K562 (cell line): ENCODE data around the gene ADSS2. TPM values are rescaled to one million over a fixed set of nuclear protein-coding genes. Genes with fewer than 3 reads are reported as not detected.
A peak's percentile ranks its signal among the peaks of the same experiment; 100 is the strongest.

Source experiments
- ATAC-seq: fragments of 200-7000 bp; cut with Tn5 transposase; 3 replicates; pipeline ENCODE4 v1.9.1; 2020; ENCODE audit warnings: moderate library complexity
- BruUV-seq: library from RNA; stranded (reverse); fragments of 400-500 nt; replicated peaks from 2 replicates; lab custom pipeline; 2021; lab: Mats Ljungman, UMichigan
- CTCF ChIA-PET: fragments of 300-600 bp; formaldehyde crosslinking; extraction: SDS; loops from one replicate; lab custom pipeline; 2021; ENCODE audit warnings: low intra/inter-chr PET ratio; lab: Yijun Ruan, JAX
- POLR2A ChIA-PET: fragments of 300-600, 350-650 bp; sonication (Branson Sonifier 250); formaldehyde crosslinking; extraction: SDS; loops from one replicate; lab custom pipeline; 2021; ENCODE audit warnings: antibody characterized with exemption, inconsistent platforms; lab: Yijun Ruan, JAX
- DNase-seq, 4 experiments: peaks; one replicate each; pipeline versions ENCODE4 v3.0.0 to v3.0.0-alpha.2; 2011 to 2018; ENCODE audit warnings: low spot score in 3 of 4, mixed read lengths in 3 of 4; ENCODE audit errors: extremely low read depth in 1 of 4
- FAIRE-seq: peaks from 2 replicates; lab custom pipeline; 2011; peaks lifted over from hg19 to GRCh38; lab: Jason Lieb, UNC
- H2AFZ ChIP-seq: 2 replicates; pipeline ENCODE4 v1.6.0; 2011; ENCODE audit warnings: low read depth, low read length, control low read depth, inconsistent platforms
- H3K27ac ChIP-seq: fragments of 200-600 bp; 3 replicates; pipeline ENCODE4 v1.8.0; 2011; ENCODE audit warnings: low read depth, mild to moderate bottlenecking, control low read depth, inconsistent platforms, low read length, moderate library complexity, mixed read lengths; ENCODE audit errors: extremely low read depth
- H3K27me3 ChIP-seq, 2 experiments: fragments of 300-600 bp in 1 of 2; 2 replicates in 1 of 2; 3 replicates in 1 of 2; pipeline versions ENCODE4 v1.6.0 to v1.8.0; 2011; ENCODE audit warnings: inconsistent platforms in 2 of 2, low read length in 2 of 2, mild to moderate bottlenecking in 1 of 2, mixed read lengths in 1 of 2, moderate library complexity in 1 of 2; ENCODE audit not compliant: control insufficient read depth in 2 of 2, insufficient read depth in 2 of 2
- H3K36me3 ChIP-seq: fragments of 300-600 bp; 3 replicates; pipeline ENCODE4 v1.8.0; 2011; ENCODE audit warnings: mild to moderate bottlenecking, low read length, inconsistent platforms; ENCODE audit not compliant: control insufficient read depth, insufficient read depth
- H3K4me1 ChIP-seq, 2 experiments: fragments of 200-600 bp in 1 of 2; replicated peaks in 1 of 2; 2 replicates in 1 of 2; 3 replicates in 1 of 2; pipeline versions ENCODE4 v1.5.1 to v1.8.0; 2011; ENCODE audit warnings: inconsistent platforms in 2 of 2, low read length in 2 of 2, mild to moderate bottlenecking in 1 of 2, mixed read lengths in 1 of 2, moderate library complexity in 1 of 2; ENCODE audit not compliant: control insufficient read depth in 2 of 2, insufficient read depth in 2 of 2
- H3K4me2 ChIP-seq: 2 replicates; pipeline ENCODE4 v1.6.1; 2011; ENCODE audit warnings: low read length, control low read depth, inconsistent platforms, mixed read lengths; ENCODE audit not compliant: insufficient read depth
- H3K4me3 ChIP-seq: fragments of 200-600 bp; sonication (generic), shearing (Covaris generic); 2 replicates; pipeline ENCODE4 v1.5.1; 2016; ENCODE audit warnings: control low read depth, inconsistent platforms
- H3K79me2 ChIP-seq: fragments of 200-600 bp; 3 replicates; pipeline ENCODE4 v1.8.0; 2011; ENCODE audit warnings: low read length, inconsistent platforms; ENCODE audit not compliant: control insufficient read depth, insufficient read depth
- H3K9ac ChIP-seq, 2 experiments: 2 replicates each; pipeline versions ENCODE4 v1.6.0 to v1.6.1; 2011; ENCODE audit warnings: low read depth in 2 of 2, low read length in 2 of 2, control low read depth in 1 of 2, inconsistent platforms in 1 of 2, mild to moderate bottlenecking in 1 of 2, mixed read lengths in 1 of 2; ENCODE audit not compliant: insufficient read depth in 1 of 2
- H3K9me1 ChIP-seq: one replicate; pipeline ENCODE4 v1.6.0; 2011; ENCODE audit warnings: inconsistent platforms, mild to moderate bottlenecking, low read length, moderate library complexity; ENCODE audit not compliant: control insufficient read depth, insufficient read depth
- H3K9me3 ChIP-seq: replicated peaks from 2 replicates; pipeline ENCODE4 v1.5.1; 2011; ENCODE audit warnings: low read depth, low read length, inconsistent platforms; ENCODE audit not compliant: control insufficient read depth, insufficient read depth
- H4K20me1 ChIP-seq: replicated peaks from 2 replicates; pipeline ENCODE4 v1.6.1; 2011; ENCODE audit warnings: low read length, inconsistent platforms, mixed read lengths; ENCODE audit not compliant: control insufficient read depth, insufficient read depth
- CBFA2T3 ChIP-seq: fragments of 450-650 bp; IDR thresholded peaks from 2 replicates; pipeline ENCODE4 v1.6.1; 2017
- CLOCK ChIP-seq: fragments of 250-450 bp; sonication (Bioruptor Pico); IDR thresholded peaks from 2 replicates; pipeline ENCODE4 v1.4.0; 2020; ENCODE audit warnings: mild to moderate bottlenecking, moderate library complexity, borderline replicate concordance
- EHMT2 ChIP-seq: fragments of 450-650 bp; IDR thresholded peaks from 2 replicates; pipeline ENCODE4 v1.6.1; 2018; ENCODE audit warnings: antibody characterized with exemption
- HSF4 ChIP-seq: fragments of 250-450 bp; sonication (Bioruptor Pico); IDR thresholded peaks from 2 replicates; pipeline ENCODE4 v2.1.2; 2022; ENCODE audit warnings: mild to moderate bottlenecking, moderate library complexity, borderline replicate concordance
- NRF1 ChIP-seq, 2 experiments: fragments of 450-650 bp; IDR thresholded peaks in 1 of 2; conservative IDR thresholded peaks in 1 of 2; 2 replicates each; pipeline ENCODE4 v1.6.1; 2014; ENCODE audit warnings: mild to moderate bottlenecking in 2 of 2
- SPI1 ChIP-seq: IDR thresholded peaks from 2 replicates; pipeline ENCODE4 v1.6.1; 2011; ENCODE audit warnings: low read depth, low read length, control low read depth, borderline replicate concordance
- SRSF3 ChIP-seq: fragments of 200-400 bp; formaldehyde crosslinking; IDR thresholded peaks from 2 replicates; pipeline ENCODE4 v1.6.1; 2016; ENCODE audit warnings: mild to moderate bottlenecking, low read length, moderate library complexity; ENCODE audit not compliant: insufficient read depth
- TGIF2 ChIP-seq: sonication (generic); formaldehyde crosslinking; IDR thresholded peaks from 2 replicates; pipeline ENCODE4 v1.8.1; 2022; ENCODE audit warnings: mild to moderate bottlenecking, missing genetic modification reagents, moderate library complexity
- ZNF282 ChIP-seq: sonication (generic); formaldehyde crosslinking; IDR thresholded peaks from 2 replicates; pipeline ENCODE4 v1.8.1; 2023; ENCODE audit warnings: missing genetic modification reagents
- whole genome bisulfite sequencing: fragments of 100-300 bp; shearing (Covaris generic); methylation state at CpG from one replicate; pipeline ENCODE4 v1.1.6; 2016; ENCODE audit warnings: low coverage, mixed read lengths; ENCODE audit not compliant: insufficient coverage; ENCODE audit errors: missing lambda C conversion rate; 5-methylcytosine and 5-hydroxymethylcytosine counted together
- in situ Hi-C: fragments of 300-500 bp; cut with MboI; formaldehyde crosslinking; loops from 4 replicates; pipeline ENCODE4 v1.15.0; 2018; ENCODE audit warnings: inconsistent platforms, mixed read lengths
- intact Hi-C: fragments of 100-400 bp; cut with micrococcal nuclease; formaldehyde crosslinking; loops from 2 replicates; pipeline ENCODE4 v1.14.2; 2022
- polyA plus RNA-seq, 8 experiments: library from polyadenylated mRNA; depleted of rRNA in 4 of 8; stranded (reverse) in 5 of 8; unstranded in 3 of 8; fragments of >200 nt; fragmentation: Nextera tagmentation in 2 of 8; fragmentation: Illumina TruSeq in 1 of 8; extraction: Ambion mirVana in 2 of 8; extraction: Trizol in 1 of 8; gene quantifications; 2 replicates each; pipeline versions ENCODE4 v1.2.1 to v1.2.3, GENCODE V29; 2011 to 2014; ENCODE audit warnings: inconsistent platforms in 1 of 8, missing spikeins in 1 of 8
- total RNA-seq, 7 experiments: library from RNA; depleted of rRNA in 6 of 7; stranded (reverse); fragments of >200 nt in 6 of 7; fragmentation: Illumina TruSeq in 2 of 7; extraction: Trizol in 2 of 7; gene quantifications; 2 replicates each; pipeline versions ENCODE4 v1.2.1 to v1.2.3, GENCODE V29; 2011 to 2021; ENCODE audit warnings: low replicate concordance in 1 of 7

ADSS2 gene
- total and polyA plus RNA-seq, 9 of the 15 experiments (the other 6 are each of a cell fraction or from before 2014, with no cell fraction given), result 8.8 to 63.8 (median 59.4) TPM

GRCh38 chr1:244381878-244382565 is 69.7 kb downstream of the ADSS2 start:
- POLR2A ChIA-PET, result interaction anchor here (0.7 to 3.1 kb wide), 5 partner anchors 8 to 18 kb away, joined by 3 to 14 read pairs (median 4); no protein-coding TSS in a partner anchor
- Histone ChIP-seq H3K27ac (no peak overlapping the region), H3K9me3 (no peaks in the 10 kb centered on the region), H2AFZ (no peak overlapping the region), H3K79me2 (no peaks in the 10 kb centered on the region), H3K9ac (no peak overlapping the region), H3K27me3 (no peaks in the 10 kb centered on the region), H3K4me3 (no peak overlapping the region), H3K4me1 (peaks cover 0 to 3% of the 10 kb centered on the region in 2 experiments; a peak in 2 of 5 replicates), H4K20me1 (no peaks in the 10 kb centered on the region), H3K36me3 (no peaks in the 10 kb centered on the region), H3K4me2 (no peak overlapping the region), H3K9me1 (no peaks in the 10 kb centered on the region)
- 61% methylated on average over 7 of the region's 7 CpGs for WGBS
- peak; percentile 29 for ATAC-seq
- in situ Hi-C loops, result no loop called here
- no peak for TF ChIP-seq TGIF2 (CRISPR knock-in tag)
- TF ChIP-seq NRF1 (conservative IDR thresholded peaks at IDR 0.05 in 1 of 2, IDR thresholded peaks at IDR 0.05 in 1 of 2), result peak in 1 of 2 experiments; percentile 22; a peak in 1 of 4 replicates
- peak; percentile 52 for TF ChIP-seq CBFA2T3
- no peak for DNase-seq
- CTCF ChIA-PET, result no interaction called here
- intact Hi-C loops, result no loop called here
- BruUV-seq, result no TSS peak
- FAIRE-seq, result no peak

GRCh38 chr1:244376126-244376525 is 75.6 kb downstream of the ADSS2 start:
- CTCF ChIA-PET, result no interaction called here
- in situ Hi-C loops, result no loop called here
- no peaks in the 10 kb centered on the region for H3K27me3 ChIP-seq
- no peaks in the 10 kb centered on the region for H3K9me1 ChIP-seq
- no peak overlapping the region for H2AFZ ChIP-seq
- no peak overlapping the region for H3K4me3 ChIP-seq
- no peaks in the 10 kb centered on the region for H4K20me1 ChIP-seq
- no peaks in the 10 kb centered on the region for H3K79me2 ChIP-seq
- TF ChIP-seq ZNF282 (CRISPR knock-in tag) (no peak), SPI1 (no peak), EHMT2 (no peak), CLOCK (CRISPR knock-in tag) (no peak), SRSF3 (no peak), HSF4 (CRISPR knock-in tag) (no peak)
- TF ChIP-seq, all 486 proteins: peak for 0
- no TSS peak for BruUV-seq
- Histone ChIP-seq H3K36me3 (no peaks in the 10 kb centered on the region), H3K4me1 (peaks cover 0 to 6% of the 10 kb centered on the region in 2 experiments; a peak in 2 of 5 replicates), H3K4me2 (no peak overlapping the region), H3K9me3 (no peaks in the 10 kb centered on the region), H3K9ac (no peak overlapping the region), H3K27ac (no peak overlapping the region)
- DNase-seq (no peak), FAIRE-seq (no peak), ATAC-seq (no peak)
- 36% methylated on average over 6 of the region's 6 CpGs for WGBS
- intact Hi-C loops, result no loop called here
- POLR2A ChIA-PET, result no interaction called here
